GM23248 (cell line): Measurements from ENCODE around the gene CYGB. TPM values are rescaled to one million over a fixed set of nuclear protein-coding genes. Genes with fewer than 3 reads are reported as not detected.

ENCODE experiments used
- DNase-seq: peaks from one replicate; pipeline ENCODE4 v3.0.0-alpha.2; 2015
- H2AFZ ChIP-seq: fragments of 200-600 bp; sonication (generic); 2 replicates; pipeline ENCODE4 v1.6.1; 2016; ENCODE audit warnings: antibody characterized with exemption
- H3F3A ChIP-seq: fragments of 200-600 bp; sonication (generic); 2 replicates; pipeline ENCODE4 v1.6.1; 2016; ENCODE audit warnings: mild to moderate bottlenecking, antibody characterized with exemption, mixed run types; ENCODE audit not compliant: insufficient read depth
- H3K27ac ChIP-seq: fragments of 200-600 bp; sonication (generic); 2 replicates; pipeline ENCODE4 v1.5.1; 2016; ENCODE audit warnings: mild to moderate bottlenecking
- H3K27me3 ChIP-seq: fragments of 200-600 bp; sonication (generic); replicated peaks from 2 replicates; pipeline ENCODE4 v1.6.1; 2016; ENCODE audit warnings: mild to moderate bottlenecking; ENCODE audit not compliant: insufficient read depth
- H3K36me3 ChIP-seq: fragments of 200-600 bp; sonication (generic); 2 replicates; pipeline ENCODE4 v1.6.1; 2016; ENCODE audit warnings: low read depth, mild to moderate bottlenecking
- H3K4me1 ChIP-seq: fragments of 200-600 bp; sonication (generic); 2 replicates; pipeline ENCODE4 v1.6.1; 2016; ENCODE audit warnings: mild to moderate bottlenecking; ENCODE audit not compliant: insufficient read depth
- H3K4me2 ChIP-seq: fragments of 200-600 bp; sonication (generic); one replicate; pipeline ENCODE4 v1.6.1; 2016; ENCODE audit warnings: mild to moderate bottlenecking; ENCODE audit not compliant: unreplicated experiment
- H3K4me3 ChIP-seq: fragments of 200-600 bp; sonication (generic); 2 replicates; pipeline ENCODE4 v1.5.1; 2016; ENCODE audit warnings: mild to moderate bottlenecking
- H3K79me2 ChIP-seq: fragments of 200-600 bp; sonication (generic); 2 replicates; pipeline ENCODE4 v1.6.1; 2016; ENCODE audit warnings: mild to moderate bottlenecking; ENCODE audit not compliant: insufficient read depth
- H3K9ac ChIP-seq: fragments of 200-600 bp; sonication (generic); 2 replicates; pipeline ENCODE4 v1.6.1; 2016; ENCODE audit warnings: mild to moderate bottlenecking
- H3K9me2 ChIP-seq: fragments of 200-600 bp; sonication (generic); 2 replicates; pipeline ENCODE4 v1.6.1; 2016; ENCODE audit warnings: mixed run types, mild to moderate bottlenecking, moderate library complexity; ENCODE audit not compliant: insufficient read depth
- H3K9me3 ChIP-seq: fragments of 200-600 bp; sonication (generic); one replicate; pipeline ENCODE4 v1.6.1; 2017; ENCODE audit warnings: low read depth
- H4K20me1 ChIP-seq: fragments of 200-600 bp; sonication (generic); 2 replicates; pipeline ENCODE4 v1.6.0; 2016; ENCODE audit not compliant: insufficient read depth
- EZH2 ChIP-seq: fragments of 200-600 bp; sonication (generic); IDR thresholded peaks from 2 replicates; pipeline ENCODE4 v1.6.1; 2018; ENCODE audit warnings: antibody characterized with exemption, mild to moderate bottlenecking; ENCODE audit not compliant: insufficient read depth, poor library complexity, severe bottlenecking
- EZH2phosphoT487 ChIP-seq: fragments of 200-600 bp; sonication (generic); IDR thresholded peaks from 2 replicates; pipeline ENCODE4 v1.6.1; 2018; ENCODE audit warnings: antibody characterized with exemption, moderate library complexity, mild to moderate bottlenecking, low read depth; ENCODE audit not compliant: insufficient read depth
- WGBS, 2 experiments: methylation state at CpG; one replicate each; pipeline ENCODE4 v1.1.6; 2015 to 2017; ENCODE audit warnings: low lambda C conversion rate in 2 of 2, low coverage in 1 of 2; ENCODE audit errors: missing lambda C conversion rate in 2 of 2; 5-methylcytosine and 5-hydroxymethylcytosine counted together
- in situ Hi-C: fragments of 300-500 bp; cut with MboI; formaldehyde crosslinking; loops from 2 replicates; pipeline ENCODE4 v1.15.0; 2020
- polyA plus RNA-seq: library from polyadenylated mRNA; unstranded; fragments of >200 nt; fragmentation: Nextera tagmentation; extraction: Ambion mirVana; gene quantifications from 2 replicates; pipeline ENCODE4 v1.2.1, GENCODE V29; 2016
- total RNA-seq: library from RNA; depleted of rRNA; stranded (reverse); fragments of >200 nt; shearing (Covaris generic); gene quantifications from 2 replicates; pipeline ENCODE4 v1.2.3, GENCODE V29; 2014

The CYGB gene
- total and polyA plus RNA-seq, 2 experiments from 2014 or later, result 1.1 to 8.3 TPM

GRCh38 chr17:76547642-76548202, 10.2 kb upstream of the CYGB start:
- no peak overlapping the region for H2AFZ ChIP-seq
- no peaks in the 10 kb centered on the region for H4K20me1 ChIP-seq
- H3K79me2 ChIP-seq, result no peaks in the 10 kb centered on the region
- peaks cover 20% of the 10 kb centered on the region for H3K4me1 ChIP-seq
- H3K27me3 ChIP-seq, result no peaks in the 10 kb centered on the region
- no peaks in the 10 kb centered on the region for H3K9me2 ChIP-seq
- no peaks in the 10 kb centered on the region for H3K36me3 ChIP-seq
- H3K9ac ChIP-seq, result 0 out of 2 replicates have a peak overlapping the region, but pooled peaks have one; percentile 65
- H3K9me3 ChIP-seq, result no peaks in the 10 kb centered on the region
- WGBS, 2 experiments, result 68 to 79% methylated on average over 2 of the region's 2 CpGs
- in situ Hi-C loops, result no loop called here
- no peak for DNase-seq
- TF ChIP-seq EZH2phosphoT487 (no peak), EZH2 (no peak)
- no peak overlapping the region for H3K27ac ChIP-seq
- no peak overlapping the region for H3K4me2 ChIP-seq
- H3F3A ChIP-seq, result peaks cover 36% of the 10 kb centered on the region
- H3K4me3 ChIP-seq, result no peak overlapping the region

GRCh38 chr17:76547183-76547641, 9.7 kb upstream of the CYGB start:
- Histone ChIP-seq H3K27me3 (no peaks in the 10 kb centered on the region), H4K20me1 (no peaks in the 10 kb centered on the region), H3K9ac (peak overlapping the region; percentile 65), H3K4me1 (peaks cover 20% of the 10 kb centered on the region), H3K36me3 (no peaks in the 10 kb centered on the region), H3K9me3 (no peaks in the 10 kb centered on the region), H2AFZ (no peak overlapping the region), H3K27ac (peak overlapping the region; percentile 67), H3K9me2 (no peaks in the 10 kb centered on the region), H3F3A (peaks cover 36% of the 10 kb centered on the region), H3K4me2 (peak overlapping the region; percentile 48), H3K4me3 (no peak overlapping the region), H3K79me2 (no peaks in the 10 kb centered on the region)
- DNase-seq, result peak; percentile 77
- in situ Hi-C loops, result no loop called here
- WGBS, 2 experiments, result 14 to 40% methylated on average over 3 of the region's 3 CpGs
- TF ChIP-seq EZH2phosphoT487 (no peak), EZH2 (no peak)

- no peaks in the 10 kb centered on the region for H3K9me3 ChIP-seq
- H3F3A ChIP-seq, result peaks cover 34% of the 10 kb centered on the region
- peaks cover 20% of the 10 kb centered on the region for H3K4me1 ChIP-seq
- H3K4me2 ChIP-seq, result peak overlapping the region; percentile 48
- H3K4me3 ChIP-seq, result no peak overlapping the region
- H3K27me3 ChIP-seq, result no peaks in the 10 kb centered on the region
- peak overlapping the region; percentile 67 for H3K27ac ChIP-seq
- no peak overlapping the region for H2AFZ ChIP-seq
- DNase-seq, result peak; percentile 93
- no peaks in the 10 kb centered on the region for H4K20me1 ChIP-seq
- H3K9me2 ChIP-seq, result no peaks in the 10 kb centered on the region
- WGBS, 2 experiments, result 50 to 52% methylated on average over 11 of the region's 11 CpGs
- TF ChIP-seq EZH2phosphoT487, result no peak
- H3K79me2 ChIP-seq, result no peaks in the 10 kb centered on the region
- H3K9ac ChIP-seq, result peak overlapping the region; percentile 65
- no peaks in the 10 kb centered on the region for H3K36me3 ChIP-seq
- in situ Hi-C loops, result no loop called here
Measured at GRCh38 chr17:76546556-76547182, 9.2 kb upstream of the CYGB start.

GRCh38 chr17:76545918-76546555, 8.5 kb upstream of the CYGB start:
- Histone ChIP-seq H3K79me2 (no peaks in the 10 kb centered on the region), H3K4me3 (no peak overlapping the region), H3K27ac (peak overlapping the region; percentile 34), H3K9me2 (no peaks in the 10 kb centered on the region), H3K27me3 (no peaks in the 10 kb centered on the region), H3K4me1 (peaks cover 16% of the 10 kb centered on the region), H3K9ac (peak overlapping the region; percentile 38; the same call in 1 of the 2 replicates), H3F3A (peaks cover 30% of the 10 kb centered on the region), H3K36me3 (no peaks in the 10 kb centered on the region), H2AFZ (no peak overlapping the region), H4K20me1 (no peaks in the 10 kb centered on the region), H3K4me2 (peak overlapping the region; percentile 48), H3K9me3 (no peaks in the 10 kb centered on the region)
- in situ Hi-C loops, result no loop called here
- TF ChIP-seq EZH2, result no peak
- no peak for TF ChIP-seq EZH2phosphoT487
- no peak for DNase-seq
- 88 to 93% methylated on average over 11 to 13 of the region's 13 CpGs for WGBS, 2 experiments
